ENCODE data around the gene MRPS27.

DNA sequence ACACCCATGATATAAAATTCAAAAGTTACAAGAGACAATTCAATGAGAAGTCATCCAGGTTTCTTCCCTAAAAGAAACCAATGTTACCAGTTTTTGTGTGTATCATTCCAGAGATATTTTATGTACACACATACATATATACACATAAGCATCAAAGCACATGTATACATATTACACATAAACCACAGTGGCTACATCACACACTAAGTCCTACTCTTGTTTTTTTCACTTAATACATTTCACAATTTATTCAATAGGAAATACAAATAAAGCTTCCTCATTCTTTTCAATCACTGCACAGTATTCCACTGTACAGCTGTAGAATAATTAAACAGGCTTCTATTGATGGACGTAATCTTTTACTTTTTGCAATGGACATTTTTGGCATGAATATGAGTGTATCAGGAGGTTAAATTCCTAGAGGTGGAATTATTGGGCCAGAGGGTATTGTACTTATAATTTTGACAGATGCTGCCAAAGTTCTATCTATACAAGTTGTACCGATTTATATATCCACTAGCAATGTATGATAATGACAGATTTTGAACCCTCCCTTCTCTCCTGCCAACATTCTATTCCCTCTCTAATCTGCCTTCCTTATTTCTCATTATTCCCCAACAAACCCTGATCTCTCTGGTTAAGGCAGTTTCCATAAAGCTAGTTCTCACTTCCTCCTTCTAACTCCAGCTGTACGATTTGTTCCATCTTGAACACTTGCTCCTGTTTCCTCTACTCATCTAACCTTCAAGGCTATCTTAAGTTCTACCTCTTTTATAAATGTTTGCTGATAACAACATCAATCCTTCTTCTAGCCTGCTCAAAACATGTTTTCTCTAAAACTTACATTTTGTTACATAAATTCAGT, 35.2 kb downstream of the MRPS27 start:
- TF ChIP-seq, protein P1, sequence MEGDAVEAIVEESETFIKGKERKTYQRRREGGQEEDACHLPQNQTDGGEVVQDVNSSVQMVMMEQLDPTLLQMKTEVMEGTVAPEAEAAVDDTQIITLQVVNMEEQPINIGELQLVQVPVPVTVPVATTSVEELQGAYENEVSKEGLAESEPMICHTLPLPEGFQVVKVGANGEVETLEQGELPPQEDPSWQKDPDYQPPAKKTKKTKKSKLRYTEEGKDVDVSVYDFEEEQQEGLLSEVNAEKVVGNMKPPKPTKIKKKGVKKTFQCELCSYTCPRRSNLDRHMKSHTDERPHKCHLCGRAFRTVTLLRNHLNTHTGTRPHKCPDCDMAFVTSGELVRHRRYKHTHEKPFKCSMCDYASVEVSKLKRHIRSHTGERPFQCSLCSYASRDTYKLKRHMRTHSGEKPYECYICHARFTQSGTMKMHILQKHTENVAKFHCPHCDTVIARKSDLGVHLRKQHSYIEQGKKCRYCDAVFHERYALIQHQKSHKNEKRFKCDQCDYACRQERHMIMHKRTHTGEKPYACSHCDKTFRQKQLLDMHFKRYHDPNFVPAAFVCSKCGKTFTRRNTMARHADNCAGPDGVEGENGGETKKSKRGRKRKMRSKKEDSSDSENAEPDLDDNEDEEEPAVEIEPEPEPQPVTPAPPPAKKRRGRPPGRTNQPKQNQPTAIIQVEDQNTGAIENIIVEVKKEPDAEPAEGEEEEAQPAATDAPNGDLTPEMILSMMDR (IDR thresholded peaks at IDR 0.05; ENCODE audit: insufficient read depth, low read depth, low read length): no peak
- no peak for TF ChIP-seq EZH2 (IDR thresholded peaks at IDR 0.05; ENCODE audit: insufficient read depth, low read length)
